ENCODE results near the gene FAS. TPM values are rescaled to one million over a fixed set of nuclear protein-coding genes. Genes with fewer than 3 reads are reported as not detected.
A peak's percentile ranks its signal among the peaks of the same experiment; 100 is the strongest.

The FAS gene
- total and polyA plus RNA-seq, 5 donors, result 4.7 to 10.1 (median 6.4) TPM

DNA sequence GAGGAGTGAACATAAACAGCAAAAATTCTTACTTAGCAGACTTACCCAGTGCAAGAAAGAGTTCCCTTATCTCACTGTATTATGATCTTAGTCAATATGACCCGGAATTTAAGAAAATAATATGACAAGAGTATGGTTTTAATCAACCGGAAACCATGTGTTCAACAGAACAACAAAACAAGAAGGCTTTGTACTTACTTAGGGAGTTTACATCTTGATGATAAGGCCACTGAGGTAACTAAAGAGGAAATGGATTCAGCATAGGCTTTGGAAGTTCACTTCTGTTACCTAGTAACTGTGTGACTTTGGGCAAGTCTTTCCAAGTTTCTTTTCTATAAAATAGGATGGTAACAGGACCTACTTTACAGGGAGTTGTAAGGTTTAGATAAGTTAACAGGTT is 7.4 kb upstream of the FAS start:
- 44% methylated on average over 2 of the region's 2 CpGs for WGBS
- no peak overlapping the region for H3K27ac ChIP-seq (ENCODE audit: low read length)
- no peak overlapping the region for H3K4me3 ChIP-seq (ENCODE audit: low read length)
- H3K4me1 ChIP-seq (ENCODE audit: control insufficient read depth, insufficient read depth, low read length), result peaks cover 11% of the 10 kb centered on the region
- no peak for DNase-seq
- no peaks in the 10 kb centered on the region for H3K9me3 ChIP-seq (ENCODE audit: control insufficient read depth, low read length)
- ATAC-seq, result peak in 1 of 2 donors; percentile 53
- intact Hi-C loops (cut with DNase I), result no loop called here
- no peaks in the 10 kb centered on the region for H3K27me3 ChIP-seq (ENCODE audit: control insufficient read depth, insufficient read depth)

DNA sequence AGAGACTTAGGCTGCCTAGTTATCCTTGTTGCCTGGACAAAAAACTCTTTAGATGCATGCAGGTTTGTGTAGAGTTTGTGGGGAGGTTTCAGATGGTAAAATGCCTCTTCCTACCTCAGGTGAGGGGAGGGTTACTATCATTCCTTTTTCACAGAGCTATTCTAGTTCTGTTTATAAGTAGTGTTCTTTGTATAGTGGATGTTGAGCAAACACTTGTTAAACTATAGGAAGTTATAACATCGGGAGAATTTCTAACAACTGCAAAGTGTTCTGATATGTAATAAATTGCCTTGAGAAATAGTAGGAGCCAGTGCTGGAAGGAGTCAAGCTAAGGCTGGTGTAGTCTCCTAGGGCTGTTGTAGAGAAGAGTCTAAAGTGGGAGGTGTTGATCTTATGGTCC is 6.7 kb upstream of the FAS start:
- ATAC-seq (no peak), DNase-seq (no peak)
- intact Hi-C loops (cut with DNase I), result no loop called here
- 71% methylated on average over 1 of the region's 1 CpG for WGBS
- H3K4me1 ChIP-seq (ENCODE audit: control insufficient read depth, insufficient read depth, low read length), result peaks cover 9% of the 10 kb centered on the region
- H3K9me3 ChIP-seq (ENCODE audit: control insufficient read depth, low read length), result no peaks in the 10 kb centered on the region
- H3K27me3 ChIP-seq (ENCODE audit: control insufficient read depth, insufficient read depth), result no peaks in the 10 kb centered on the region
- H3K4me3 ChIP-seq (ENCODE audit: low read length), result no peak overlapping the region
- H3K27ac ChIP-seq (ENCODE audit: low read length), result peak overlapping the region; percentile 31

DNA sequence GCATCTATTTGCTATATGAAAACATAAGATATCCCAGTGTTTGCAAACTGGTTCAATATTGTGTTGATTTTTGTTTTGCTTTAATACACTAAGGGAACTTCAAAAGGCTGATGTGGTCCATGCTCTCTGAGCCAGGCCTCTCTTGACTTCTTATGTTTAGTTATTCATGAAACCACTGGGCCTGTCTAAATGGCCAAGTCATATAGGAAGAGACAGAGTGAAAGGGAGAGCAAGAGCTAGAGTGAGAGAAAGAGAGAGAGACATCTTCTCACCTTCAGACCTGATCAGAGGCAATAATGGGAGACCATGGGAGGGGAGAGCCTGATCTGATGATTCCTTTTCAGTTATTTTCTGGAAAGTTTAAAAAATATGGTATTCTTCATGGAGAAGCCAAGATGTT is 6.1 kb upstream of the FAS start:
- intact Hi-C loops (cut with DNase I), result no loop called here

DNA sequence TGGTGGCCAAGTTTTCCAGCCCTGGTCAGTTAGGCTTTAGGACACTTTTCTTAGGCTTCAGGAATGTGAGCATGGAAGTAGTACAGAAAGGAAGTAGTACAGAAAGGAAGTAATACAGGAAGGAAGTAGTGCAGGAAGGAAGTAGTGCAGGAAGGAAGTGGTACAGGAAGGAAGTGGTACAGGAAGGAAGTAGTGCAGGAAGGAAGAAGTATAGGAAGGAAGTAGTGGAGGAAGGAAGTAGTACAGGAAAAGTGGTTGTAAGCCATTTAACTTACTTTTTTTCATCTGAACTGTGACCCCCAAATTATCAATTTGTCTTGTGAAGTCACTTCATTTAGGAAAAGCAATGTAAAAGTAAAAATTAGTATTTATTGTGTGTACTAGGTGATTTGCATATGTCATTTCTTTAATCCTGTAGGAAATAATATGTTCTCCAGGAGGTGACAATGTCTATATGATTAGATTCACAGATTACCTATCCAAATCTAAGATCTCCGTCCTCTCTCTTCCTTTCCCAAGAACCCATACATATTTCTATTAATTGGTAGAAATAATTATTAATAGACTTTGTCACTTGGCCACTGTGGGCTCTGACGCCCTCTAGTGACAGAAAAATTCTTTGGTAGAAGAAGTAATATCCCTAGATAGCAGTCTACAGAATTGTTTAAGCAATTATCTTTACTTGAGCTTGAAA is 3.9 kb upstream of the FAS start:
- Histone ChIP-seq H3K27ac (ENCODE audit: low read length) (no peak overlapping the region), H3K4me1 (ENCODE audit: control insufficient read depth, insufficient read depth, low read length) (no peaks in the 10 kb centered on the region), H3K9me3 (ENCODE audit: control insufficient read depth, low read length) (no peaks in the 10 kb centered on the region), H3K4me3 (ENCODE audit: low read length) (no peak overlapping the region), H3K27me3 (ENCODE audit: control insufficient read depth, insufficient read depth) (no peaks in the 10 kb centered on the region)
- intact Hi-C loops (cut with DNase I), result loop anchor here in 3 of 4 donors (5.0 kb wide), 2 partner anchors 49 to 149 kb away; no protein-coding TSS in a partner anchor
- ATAC-seq, result no peak
- DNase-seq, result peak in 1 of 3 donors; percentile 52
- 14% methylated on average over 2 of the region's 2 CpGs for WGBS

More for the DNA sequence above, 6.1 kb upstream of the FAS start:
- DNase-seq (no peak), ATAC-seq (no peak)
- no peaks in the 10 kb centered on the region for H3K9me3 ChIP-seq (ENCODE audit: control insufficient read depth, low read length)
- H3K27ac ChIP-seq (ENCODE audit: low read length), result no peak overlapping the region
- no peak overlapping the region for H3K4me3 ChIP-seq (ENCODE audit: low read length)
- H3K4me1 ChIP-seq (ENCODE audit: control insufficient read depth, insufficient read depth, low read length), result peaks cover 9% of the 10 kb centered on the region
- H3K27me3 ChIP-seq (ENCODE audit: control insufficient read depth, insufficient read depth), result no peaks in the 10 kb centered on the region

DNA sequence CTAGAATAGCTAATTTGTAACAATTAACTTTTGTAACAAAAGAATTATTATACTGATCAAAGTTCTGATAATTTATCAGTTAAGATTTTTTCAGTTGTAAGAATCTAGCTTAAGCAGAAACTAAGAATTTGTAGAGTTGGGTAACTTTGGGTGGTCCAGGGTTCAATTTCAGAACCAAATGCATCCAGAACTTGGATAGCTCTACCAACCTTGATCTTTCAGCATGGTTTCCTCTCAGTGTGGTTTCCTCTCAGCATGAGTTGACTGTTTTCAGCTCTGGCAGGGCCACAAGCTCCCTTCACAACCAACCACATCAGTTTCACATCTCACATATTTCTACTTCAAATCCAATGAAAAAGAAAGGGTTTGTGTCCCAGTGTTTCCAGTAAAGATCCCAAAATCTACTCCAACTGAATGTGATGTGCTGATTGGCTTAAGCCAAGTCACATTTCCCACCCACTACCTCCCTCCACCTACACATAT is 3.3 kb upstream of the FAS start:
- H3K9me3 ChIP-seq (ENCODE audit: control insufficient read depth, low read length), result no peaks in the 10 kb centered on the region
- DNase-seq, result no peak
- ATAC-seq, result no peak
- no peaks in the 10 kb centered on the region for H3K27me3 ChIP-seq (ENCODE audit: control insufficient read depth, insufficient read depth)
- H3K4me1 ChIP-seq (ENCODE audit: control insufficient read depth, insufficient read depth, low read length), result no peaks in the 10 kb centered on the region
- no peak overlapping the region for H3K27ac ChIP-seq (ENCODE audit: low read length)
- intact Hi-C loops (cut with DNase I), result loop anchor here in 3 of 4 donors (5.0 kb wide), 2 partner anchors 50 to 150 kb away; no protein-coding TSS in a partner anchor
- H3K4me3 ChIP-seq (ENCODE audit: low read length), result no peak overlapping the region

DNA sequence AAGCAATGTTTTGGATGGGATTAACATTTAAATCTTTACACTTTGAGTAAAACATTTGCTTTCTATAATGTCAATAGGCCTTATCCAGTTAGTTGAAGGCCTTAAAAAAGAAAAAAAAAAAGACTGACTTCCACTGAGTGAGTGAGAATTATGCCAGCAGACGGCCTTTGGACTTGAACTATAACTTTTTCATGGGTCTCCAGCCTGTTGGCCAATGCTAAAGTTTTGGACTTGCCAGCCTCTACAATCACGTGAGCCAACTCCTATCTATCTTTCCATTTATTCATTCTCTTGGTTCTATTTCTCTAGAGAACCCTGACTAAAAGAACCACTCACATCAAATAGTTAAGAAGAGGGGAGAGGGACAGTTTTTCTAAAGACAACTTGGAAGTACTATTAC is 2.8 kb upstream of the FAS start:
- ATAC-seq, result no peak
- H3K4me1 ChIP-seq (ENCODE audit: control insufficient read depth, insufficient read depth, low read length), result no peaks in the 10 kb centered on the region
- H3K27me3 ChIP-seq (ENCODE audit: control insufficient read depth, insufficient read depth), result no peaks in the 10 kb centered on the region
- 46% methylated on average over 2 of the region's 2 CpGs for WGBS
- H3K4me3 ChIP-seq (ENCODE audit: low read length), result no peak overlapping the region
- no peak for DNase-seq
- intact Hi-C loops (cut with DNase I), result loop anchor here in 3 of 4 donors (5.0 kb wide), 2 partner anchors 51 to 151 kb away; no protein-coding TSS in a partner anchor
- no peaks in the 10 kb centered on the region for H3K9me3 ChIP-seq (ENCODE audit: control insufficient read depth, low read length)
- H3K27ac ChIP-seq (ENCODE audit: low read length), result no peak overlapping the region

DNA sequence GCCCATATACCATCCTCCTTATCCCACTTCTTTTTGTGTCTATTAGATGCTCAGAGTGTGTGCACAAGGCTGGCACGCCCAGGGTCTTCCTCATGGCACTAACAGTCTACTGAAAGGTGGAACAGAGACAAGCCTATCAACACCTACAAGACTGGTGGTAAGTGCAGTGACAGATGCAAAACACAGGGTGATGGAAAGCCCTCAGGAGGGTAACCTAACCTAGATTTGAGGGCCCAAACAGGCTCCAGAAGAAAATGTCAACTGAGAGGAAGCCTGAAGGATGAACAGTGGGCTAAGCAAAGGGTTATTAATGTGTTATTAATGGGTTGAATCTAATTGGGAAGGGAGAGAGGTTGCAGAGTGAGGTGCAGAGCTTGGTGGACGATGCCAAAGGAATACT is 1.2 kb upstream of the FAS start:
- Histone ChIP-seq H3K9me3 (ENCODE audit: control insufficient read depth, low read length) (no peaks in the 10 kb centered on the region), H3K27ac (ENCODE audit: low read length) (peak overlapping the region; percentile 56), H3K4me3 (ENCODE audit: low read length) (peak overlapping the region; percentile 77), H3K27me3 (ENCODE audit: control insufficient read depth, insufficient read depth) (no peaks in the 10 kb centered on the region), H3K4me1 (ENCODE audit: control insufficient read depth, insufficient read depth, low read length) (no peaks in the 10 kb centered on the region)
- 64% methylated on average over 2 of the region's 2 CpGs for WGBS
- intact Hi-C loops (cut with DNase I), result loop anchor here in 3 of 4 donors (5.0 kb wide), 2 partner anchors 52 to 152 kb away; no protein-coding TSS in a partner anchor
- DNase-seq (no peak), ATAC-seq (no peak)

DNA sequence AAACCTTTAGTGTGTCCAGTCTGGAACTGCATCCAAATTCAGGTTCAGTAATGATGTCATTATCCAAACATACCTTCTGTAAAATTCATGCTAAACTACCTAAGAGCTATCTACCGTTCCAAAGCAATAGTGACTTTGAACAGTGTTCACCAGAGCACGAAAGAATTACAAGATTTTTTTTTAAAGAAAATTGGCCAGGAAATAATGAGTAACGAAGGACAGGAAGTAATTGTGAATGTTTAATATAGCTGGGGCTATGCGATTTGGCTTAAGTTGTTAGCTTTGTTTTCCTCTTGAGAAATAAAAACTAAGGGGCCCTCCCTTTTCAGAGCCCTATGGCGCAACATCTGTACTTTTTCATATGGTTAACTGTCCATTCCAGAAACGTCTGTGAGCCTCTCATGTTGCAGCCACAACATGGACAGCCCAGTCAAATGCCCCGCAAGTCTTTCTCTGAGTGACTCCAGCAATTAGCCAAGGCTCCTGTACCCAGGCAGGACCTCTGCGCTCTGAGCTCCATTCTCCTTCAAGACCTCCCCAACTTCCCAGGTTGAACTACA is 694 bp upstream of the FAS start:
- Histone ChIP-seq H3K9me3 (ENCODE audit: control insufficient read depth, low read length) (no peaks in the 10 kb centered on the region), H3K27ac (ENCODE audit: low read length) (peak overlapping the region; percentile 95), H3K4me3 (ENCODE audit: low read length) (peak overlapping the region; percentile 77), H3K27me3 (ENCODE audit: control insufficient read depth, insufficient read depth) (no peaks in the 10 kb centered on the region), H3K4me1 (ENCODE audit: control insufficient read depth, insufficient read depth, low read length) (no peaks in the 10 kb centered on the region)
- ATAC-seq (peak; percentile 57 to 64), DNase-seq (no peak)
- 25% methylated on average over 8 of the region's 8 CpGs for WGBS
- intact Hi-C loops (cut with DNase I), result loop anchor here (2.0 to 5.0 kb wide), 3 partner anchors 53 to 153 kb away; no protein-coding TSS in a partner anchor

DNA sequence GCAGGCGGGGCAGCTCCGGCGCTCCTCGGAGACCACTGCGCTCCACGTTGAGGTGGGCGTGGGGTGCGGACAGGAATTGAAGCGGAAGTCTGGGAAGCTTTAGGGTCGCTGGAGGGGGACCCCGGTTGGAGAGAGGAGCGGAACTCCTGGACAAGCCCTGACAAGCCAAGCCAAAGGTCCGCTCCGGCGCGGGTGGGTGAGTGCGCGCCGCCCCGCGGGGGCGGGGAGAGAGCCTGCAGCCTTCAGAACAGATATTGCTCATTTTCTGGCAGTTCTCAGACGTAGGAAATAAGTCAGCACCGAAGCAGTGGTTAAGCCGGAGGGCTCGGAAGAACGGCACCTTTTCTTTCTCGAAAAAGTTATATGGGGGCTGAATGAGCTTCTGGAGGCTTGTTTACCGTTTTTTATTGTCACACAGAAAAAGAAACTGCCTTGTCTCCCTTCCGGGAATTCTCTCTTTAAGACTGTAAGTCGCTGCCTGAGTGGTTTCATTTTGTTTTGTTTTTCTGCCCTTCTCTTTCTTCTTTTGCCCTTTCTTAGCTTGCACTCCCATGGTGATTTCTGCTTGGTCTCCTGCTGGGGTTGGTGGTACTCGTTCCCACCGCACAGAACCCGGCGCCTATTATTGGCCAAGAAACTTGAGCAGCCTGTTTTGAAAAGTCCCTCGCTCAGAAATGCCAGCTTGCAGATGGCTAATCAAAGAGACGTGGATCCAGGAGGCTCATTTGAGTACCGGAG is 732 bp downstream of the FAS start:
- under 1% methylated on average over 38 of the region's 38 CpGs for WGBS
- Histone ChIP-seq H3K27me3 (ENCODE audit: control insufficient read depth, insufficient read depth) (no peaks in the 10 kb centered on the region), H3K4me1 (ENCODE audit: control insufficient read depth, insufficient read depth, low read length) (peaks cover 3% of the 10 kb centered on the region), H3K27ac (ENCODE audit: low read length) (peak overlapping the region; percentile 95), H3K4me3 (ENCODE audit: low read length) (peak overlapping the region; percentile 77), H3K9me3 (ENCODE audit: control insufficient read depth, low read length) (no peaks in the 10 kb centered on the region)
- DNase-seq (peak; percentile 78 to 93 (median 91)), ATAC-seq (peak; percentile 85 to 88)
- intact Hi-C loops (cut with DNase I), result loop anchor here in 2 of 4 donors (2.0 kb wide), 1 partner anchor 57 kb away; no protein-coding TSS in a partner anchor

DNA sequence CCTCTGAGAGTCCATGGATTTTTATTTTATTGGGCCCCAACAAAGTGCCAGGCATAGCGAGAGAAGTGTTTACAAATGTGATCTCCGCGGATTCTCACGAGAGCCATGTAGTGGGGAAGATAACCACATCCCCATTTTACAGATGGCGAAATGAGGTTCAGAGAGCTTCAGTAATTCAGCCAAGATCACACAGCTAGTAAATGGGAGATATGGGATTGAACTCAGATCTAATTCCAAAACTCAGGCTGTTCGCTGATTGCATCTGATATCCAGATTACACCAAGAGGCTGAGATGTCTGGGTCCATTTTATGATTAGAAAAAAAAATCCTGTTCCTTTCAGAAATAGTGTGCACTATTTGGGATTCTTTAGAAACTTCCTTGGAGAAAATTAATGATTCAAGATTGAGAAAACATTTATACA is 1.3 kb downstream of the FAS start:
- 12% methylated on average over 6 of the region's 6 CpGs for WGBS
- H3K9me3 ChIP-seq (ENCODE audit: control insufficient read depth, low read length), result no peaks in the 10 kb centered on the region
- H3K4me1 ChIP-seq (ENCODE audit: control insufficient read depth, insufficient read depth, low read length), result peaks cover 3% of the 10 kb centered on the region
- H3K27ac ChIP-seq (ENCODE audit: low read length), result peak overlapping the region; percentile 95
- peak overlapping the region; percentile 77 for H3K4me3 ChIP-seq (ENCODE audit: low read length)
- DNase-seq (no peak), ATAC-seq (no peak)
- no peaks in the 10 kb centered on the region for H3K27me3 ChIP-seq (ENCODE audit: control insufficient read depth, insufficient read depth)
- intact Hi-C loops (cut with DNase I), result loop anchor here in 2 of 4 donors (2.0 kb wide), 1 partner anchor 57 kb away; no protein-coding TSS in a partner anchor

All from right cardiac atrium (tissue), 5 donors.